SK-N-SH (cell line): Measurements from ENCODE around the gene PLCH1.

Experiments used
- RCOR1 ChIP-seq: fragments of 150-350 bp; IDR thresholded peaks from 2 replicates; pipeline ENCODE4 v1.6.1; 2017; ENCODE audit warnings: antibody characterized with exemption, low read length
- TF ChIP-seq, protein P1 (sequence below): fragments of 200-600 bp; sonication (generic); IDR thresholded peaks from 2 replicates; pipeline ENCODE4 v1.6.1; 2017; ENCODE audit warnings: antibody characterized with exemption, mild to moderate bottlenecking, moderate library complexity

DNA sequence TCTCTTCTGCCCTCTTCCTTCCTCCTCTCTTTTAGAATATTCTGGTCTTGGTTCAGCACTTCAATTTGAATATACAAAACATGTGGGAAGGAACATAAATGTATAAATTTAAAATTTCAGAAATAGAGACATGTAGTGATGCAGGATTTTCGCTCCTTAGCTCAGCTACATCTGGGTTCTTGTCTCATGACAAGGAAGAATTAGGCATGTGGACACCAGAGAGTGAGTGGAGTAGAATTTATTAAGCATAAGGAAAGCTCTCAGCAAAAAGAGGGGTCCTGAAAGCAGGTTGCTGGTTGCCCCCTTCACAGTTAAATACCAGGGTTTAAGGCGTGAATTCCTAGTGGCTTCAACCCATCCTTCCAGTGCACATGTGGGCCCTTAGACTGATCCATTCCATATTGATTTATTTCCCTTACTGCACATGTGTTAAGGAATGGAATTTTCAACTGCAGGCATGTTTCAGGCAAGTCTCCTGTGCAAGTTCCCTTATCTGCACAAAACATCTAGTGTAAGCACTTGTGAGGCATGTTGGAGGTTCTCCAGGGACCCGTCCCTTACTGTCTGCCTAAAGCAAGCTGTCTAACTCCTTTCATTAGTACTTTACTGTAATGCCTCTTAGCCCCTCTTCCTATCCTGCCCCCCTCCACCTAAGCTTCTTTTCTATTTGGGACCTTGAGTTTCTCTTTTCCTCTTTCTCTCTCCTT lies 318.2 kb downstream of the PLCH1 start:
- TF ChIP-seq, protein P1, sequence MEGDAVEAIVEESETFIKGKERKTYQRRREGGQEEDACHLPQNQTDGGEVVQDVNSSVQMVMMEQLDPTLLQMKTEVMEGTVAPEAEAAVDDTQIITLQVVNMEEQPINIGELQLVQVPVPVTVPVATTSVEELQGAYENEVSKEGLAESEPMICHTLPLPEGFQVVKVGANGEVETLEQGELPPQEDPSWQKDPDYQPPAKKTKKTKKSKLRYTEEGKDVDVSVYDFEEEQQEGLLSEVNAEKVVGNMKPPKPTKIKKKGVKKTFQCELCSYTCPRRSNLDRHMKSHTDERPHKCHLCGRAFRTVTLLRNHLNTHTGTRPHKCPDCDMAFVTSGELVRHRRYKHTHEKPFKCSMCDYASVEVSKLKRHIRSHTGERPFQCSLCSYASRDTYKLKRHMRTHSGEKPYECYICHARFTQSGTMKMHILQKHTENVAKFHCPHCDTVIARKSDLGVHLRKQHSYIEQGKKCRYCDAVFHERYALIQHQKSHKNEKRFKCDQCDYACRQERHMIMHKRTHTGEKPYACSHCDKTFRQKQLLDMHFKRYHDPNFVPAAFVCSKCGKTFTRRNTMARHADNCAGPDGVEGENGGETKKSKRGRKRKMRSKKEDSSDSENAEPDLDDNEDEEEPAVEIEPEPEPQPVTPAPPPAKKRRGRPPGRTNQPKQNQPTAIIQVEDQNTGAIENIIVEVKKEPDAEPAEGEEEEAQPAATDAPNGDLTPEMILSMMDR, result no peak
- no peak for TF ChIP-seq RCOR1
